ENCODE measurements around the gene ZMAT5.

Gene ZMAT5

GRCh38 chr22:29683536-29683935, 83.3 kb downstream of the ZMAT5 start:
- TF ChIP-seq CTCF (IDR thresholded peaks at IDR 0.05; ENCODE audit: low read depth, low read length), result no peak

More at GRCh38 chr22:29683536-29683935, 83.3 kb downstream of the ZMAT5 start:
- DNase-seq (ENCODE audit: extremely low read depth, low read depth), result no peak

Measured in AG09319 (cell line).